Endothelial cell of umbilical vein (primary cell): ENCODE data around the gene MATCAP1. TPM values are rescaled to one million over a fixed set of nuclear protein-coding genes. Genes with fewer than 3 reads are reported as not detected.

Source experiments
- BruUV-seq: library from RNA; stranded (reverse); fragments of 400-500 nt; replicated peaks from 2 replicates; lab custom pipeline; 2021; lab: Mats Ljungman, UMichigan
- CTCF ChIA-PET: fragments of 300-600, 350-600 bp; sonication (Branson Sonifier 250); formaldehyde crosslinking; loops from one replicate; lab custom pipeline; 2021; ENCODE audit warnings: antibody characterized with exemption, inconsistent platforms; lab: Charles Lee
- POLR2A ChIA-PET: fragments of 300-600, 350-600 bp; sonication (Branson Sonifier 250); formaldehyde crosslinking; loops from one replicate; lab custom pipeline; 2021; ENCODE audit warnings: antibody characterized with exemption, inconsistent platforms; lab: Charles Lee
- DNase-seq: peaks from one replicate; pipeline ENCODE4 v3.0.0-alpha.2; 2011; ENCODE audit warnings: low read depth, low spot score
- FAIRE-seq: peaks from 2 replicates; lab custom pipeline; 2011; peaks lifted over from hg19 to GRCh38; lab: Jason Lieb, UNC
- H2AFZ ChIP-seq: 2 replicates; pipeline ENCODE4 v1.6.0; 2012; ENCODE audit warnings: low read depth, low read length, control low read depth, inconsistent platforms
- H3K27ac ChIP-seq: 2 replicates; pipeline ENCODE4 v1.5.1; 2011; ENCODE audit warnings: low read depth, mild to moderate bottlenecking, control low read depth, low read length, moderate library complexity; ENCODE audit not compliant: insufficient read depth
- H3K27me3 ChIP-seq, 2 experiments: 2 replicates each; pipeline versions ENCODE4 v1.6.0 to v1.6.1; 2011; ENCODE audit warnings: low read length in 2 of 2, mixed read lengths in 1 of 2; ENCODE audit not compliant: control insufficient read depth in 2 of 2, insufficient read depth in 2 of 2
- H3K36me3 ChIP-seq, 2 experiments: 2 replicates in 1 of 2; 3 replicates in 1 of 2; pipeline ENCODE4 v1.5.1; 2011; ENCODE audit warnings: low read length in 2 of 2, mild to moderate bottlenecking in 1 of 2, moderate library complexity in 1 of 2; ENCODE audit not compliant: control insufficient read depth in 2 of 2, insufficient read depth in 2 of 2; ENCODE audit errors: extremely low read depth in 1 of 2
- H3K4me1 ChIP-seq: 3 replicates; pipeline ENCODE4 v1.5.1; 2011; ENCODE audit warnings: mild to moderate bottlenecking, low read length; ENCODE audit not compliant: control insufficient read depth, insufficient read depth; ENCODE audit errors: extremely low read depth
- H3K4me2 ChIP-seq: 2 replicates; pipeline ENCODE4 v1.6.1; 2011; ENCODE audit warnings: low read length, control low read depth, mixed read lengths; ENCODE audit not compliant: insufficient read depth
- H3K4me3 ChIP-seq, 3 experiments: fragments of 200-600 bp in 1 of 3; sonication (generic), shearing (Covaris generic) in 1 of 3; replicated peaks in 1 of 3; 2 replicates each; pipeline ENCODE4 v1.5.1; 2011 to 2016; ENCODE audit warnings: control low read depth in 3 of 3, low read length in 3 of 3, mild to moderate bottlenecking in 2 of 3, inconsistent platforms in 1 of 3, low read depth in 1 of 3, moderate library complexity in 1 of 3; ENCODE audit not compliant: insufficient read depth in 1 of 3
- H3K79me2 ChIP-seq: 2 replicates; pipeline ENCODE4 v1.6.0; 2012; ENCODE audit warnings: low read length, inconsistent platforms; ENCODE audit not compliant: control insufficient read depth, insufficient read depth
- H3K9ac ChIP-seq: replicated peaks from 2 replicates; pipeline ENCODE3; 2011; ENCODE audit warnings: low read length, control low read depth; ENCODE audit not compliant: insufficient read depth; ENCODE audit errors: extremely low read depth
- H3K9me1 ChIP-seq: replicated peaks from 3 replicates; pipeline ENCODE4 v1.6.0; 2011; ENCODE audit warnings: mild to moderate bottlenecking, low read length; ENCODE audit not compliant: control insufficient read depth, insufficient read depth; ENCODE audit errors: extremely low read depth
- H3K9me3 ChIP-seq: replicated peaks from 2 replicates; pipeline ENCODE4 v1.5.1; 2012; ENCODE audit warnings: low read length, inconsistent platforms; ENCODE audit not compliant: control insufficient read depth, insufficient read depth
- H4K20me1 ChIP-seq: replicated peaks from 2 replicates; pipeline ENCODE3; 2011; ENCODE audit warnings: mild to moderate bottlenecking, low read length; ENCODE audit not compliant: control insufficient read depth, insufficient read depth; ENCODE audit errors: extremely low read depth
- EZH2 ChIP-seq: IDR thresholded peaks from 2 replicates; pipeline ENCODE4 v1.6.1; 2012; ENCODE audit warnings: borderline replicate concordance, low read depth, mild to moderate bottlenecking, moderate library complexity, low read length, inconsistent platforms; ENCODE audit not compliant: severe bottlenecking
- FOS ChIP-seq: IDR thresholded peaks from 2 replicates; pipeline ENCODE4 v1.6.1; 2011; ENCODE audit warnings: mild to moderate bottlenecking, low read length, moderate library complexity, borderline replicate concordance; ENCODE audit not compliant: insufficient read depth
- GATA2 ChIP-seq: IDR thresholded peaks from 2 replicates; pipeline ENCODE4 v1.7.0; 2011; ENCODE audit warnings: low read depth, mild to moderate bottlenecking, moderate library complexity, mixed read lengths, low read length; ENCODE audit not compliant: insufficient read length, insufficient read depth
- JUN ChIP-seq: IDR thresholded peaks from 2 replicates; pipeline ENCODE4 v1.6.1; 2011; ENCODE audit warnings: borderline replicate concordance, low read depth; ENCODE audit not compliant: insufficient read length, insufficient read depth
- MYC ChIP-seq: IDR thresholded peaks from one replicate; pipeline ENCODE4 v1.6.1; 2011; ENCODE audit warnings: mild to moderate bottlenecking, low read depth, low read length
- POLR2A ChIP-seq: IDR thresholded peaks from 2 replicates; pipeline ENCODE4 v1.6.1; 2012; ENCODE audit warnings: low read depth, mild to moderate bottlenecking, control low read depth, low read length
- POLR2AphosphoS5 ChIP-seq: IDR thresholded peaks from 2 replicates; pipeline ENCODE4 v1.6.1; 2012; ENCODE audit warnings: low read depth, mild to moderate bottlenecking, control low read depth, low read length, moderate library complexity; ENCODE audit not compliant: insufficient read depth
- dilution Hi-C: fragments of 300-500 bp; cut with MboI; formaldehyde crosslinking; loops from one replicate; pipeline ENCODE4 v1.15.0; 2019; ENCODE audit warnings: low sequenced_read_pairs; ENCODE audit not compliant: extremely low pct_ligation_motif_present
- intact Hi-C: fragments of 100-400 bp; cut with micrococcal nuclease; formaldehyde crosslinking; loops from one replicate; pipeline ENCODE4 v1.10.0; 2022
- polyA plus RNA-seq, 4 experiments: library from polyadenylated mRNA; depleted of rRNA in 3 of 4; stranded (reverse) in 3 of 4; unstranded in 1 of 4; fragments of >200 nt; gene quantifications; 2 replicates each; pipeline versions ENCODE4 v1.2.1 to v1.2.3, GENCODE V29; 2011 to 2012; ENCODE audit warnings: missing spikeins in 1 of 4
- total RNA-seq: library from RNA; stranded (reverse); gene quantifications from 2 replicates; pipeline ENCODE4 v1.2.3, GENCODE V29; 2021
- TF ChIP-seq, protein P1 (sequence below): IDR thresholded peaks from 2 replicates; pipeline ENCODE4 v1.6.1; 2011; ENCODE audit not compliant: insufficient read depth, insufficient read length
- TF ChIP-seq, protein P2 (sequence below), 2 donors: IDR thresholded peaks; 1 replicate in 1 of 2; 2 replicates in 1 of 2; pipeline ENCODE4 v1.5.1; 2011; ENCODE audit warnings: low read length in 2 of 2, mild to moderate bottlenecking in 2 of 2, moderate library complexity in 2 of 2, control low read depth in 1 of 2, inconsistent platforms in 1 of 2, low read depth in 1 of 2; ENCODE audit not compliant: insufficient read depth in 1 of 2; ENCODE audit errors: extremely low read depth in 1 of 2

The MATCAP1 gene
- total and polyA plus RNA-seq, 2 donors (not counting 3 experiments of a cell fraction or from before 2014, with no cell fraction given) = 44.5 to 53.3 TPM

DNA sequence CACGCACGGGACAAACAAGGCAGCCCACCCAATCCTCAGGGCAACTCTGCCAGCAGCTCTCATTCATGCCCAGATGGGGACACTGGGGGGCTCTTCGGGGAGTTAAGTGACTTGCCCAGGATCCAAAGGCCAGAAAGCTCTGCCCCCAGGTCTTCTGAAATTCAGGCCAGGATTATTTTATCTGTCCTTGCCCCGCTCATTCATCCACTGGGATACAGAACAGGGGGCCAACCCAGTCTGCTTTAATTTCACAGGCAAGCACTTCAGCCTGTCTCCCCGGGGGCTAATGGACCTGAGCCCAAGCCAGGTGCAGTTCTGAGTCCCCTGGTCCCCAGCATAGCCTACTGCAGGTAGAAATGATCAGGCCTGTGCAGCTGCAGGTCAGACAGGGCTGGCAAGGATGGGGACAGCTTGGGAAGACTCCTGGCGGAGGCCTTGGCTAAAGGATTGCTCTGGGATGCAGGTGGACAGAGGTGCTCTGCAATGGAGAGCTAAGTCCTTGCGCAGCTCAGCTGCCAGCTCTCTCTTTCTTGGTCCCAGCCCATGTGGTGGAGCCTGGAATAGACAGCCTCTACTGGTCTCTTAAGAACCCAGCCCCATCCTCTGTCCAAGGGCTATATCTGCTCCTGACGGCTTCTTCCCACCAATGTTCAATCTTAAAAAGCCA is 32.2 kb downstream of the MATCAP1 start:
- H2AFZ ChIP-seq = no peak overlapping the region
- H3K9me1 ChIP-seq = no peaks in the 10 kb centered on the region
- intact Hi-C loops = no loop called here
- no peaks in the 10 kb centered on the region for H4K20me1 ChIP-seq
- H3K9ac ChIP-seq = no peak overlapping the region
- no peak overlapping the region for H3K27ac ChIP-seq
- no peak overlapping the region for H3K4me2 ChIP-seq
- FAIRE-seq (no peak), DNase-seq (no peak)
- CTCF ChIA-PET = interaction anchor here (1.0 to 8.2 kb wide), 9 partner anchors 21 to 197 kb away, joined by 3 to 302 read pairs (median 3); partner anchors contain the start of gene CES3
- no peak overlapping the region for H3K4me3 ChIP-seq
- POLR2A ChIA-PET = interaction anchor here (0.6 to 1.0 kb wide), 2 partner anchors 11 to 27 kb away, joined by 4 to 9 read pairs; no protein-coding TSS in a partner anchor
- peaks cover 3% of the 10 kb centered on the region for H3K4me1 ChIP-seq
- H3K79me2 ChIP-seq = no peaks in the 10 kb centered on the region
- no peaks in the 10 kb centered on the region for H3K9me3 ChIP-seq
- H3K36me3 ChIP-seq = peaks cover 0 to 9% of the 10 kb centered on the region in 2 experiments
- peaks cover 0 to 7% of the 10 kb centered on the region in 2 experiments for H3K27me3 ChIP-seq
- BruUV-seq = TSS peak; percentile 5
- dilution Hi-C loops = no loop called here
- TF ChIP-seq JUN = no peak
- TF ChIP-seq GATA2 = no peak
- TF ChIP-seq POLR2AphosphoS5 = no peak
- TF ChIP-seq POLR2A = no peak
- TF ChIP-seq, protein P1, sequence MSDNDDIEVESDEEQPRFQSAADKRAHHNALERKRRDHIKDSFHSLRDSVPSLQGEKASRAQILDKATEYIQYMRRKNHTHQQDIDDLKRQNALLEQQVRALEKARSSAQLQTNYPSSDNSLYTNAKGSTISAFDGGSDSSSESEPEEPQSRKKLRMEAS = no peak
- no peak for TF ChIP-seq EZH2
- no peak for TF ChIP-seq FOS
- TF ChIP-seq, protein P2, sequence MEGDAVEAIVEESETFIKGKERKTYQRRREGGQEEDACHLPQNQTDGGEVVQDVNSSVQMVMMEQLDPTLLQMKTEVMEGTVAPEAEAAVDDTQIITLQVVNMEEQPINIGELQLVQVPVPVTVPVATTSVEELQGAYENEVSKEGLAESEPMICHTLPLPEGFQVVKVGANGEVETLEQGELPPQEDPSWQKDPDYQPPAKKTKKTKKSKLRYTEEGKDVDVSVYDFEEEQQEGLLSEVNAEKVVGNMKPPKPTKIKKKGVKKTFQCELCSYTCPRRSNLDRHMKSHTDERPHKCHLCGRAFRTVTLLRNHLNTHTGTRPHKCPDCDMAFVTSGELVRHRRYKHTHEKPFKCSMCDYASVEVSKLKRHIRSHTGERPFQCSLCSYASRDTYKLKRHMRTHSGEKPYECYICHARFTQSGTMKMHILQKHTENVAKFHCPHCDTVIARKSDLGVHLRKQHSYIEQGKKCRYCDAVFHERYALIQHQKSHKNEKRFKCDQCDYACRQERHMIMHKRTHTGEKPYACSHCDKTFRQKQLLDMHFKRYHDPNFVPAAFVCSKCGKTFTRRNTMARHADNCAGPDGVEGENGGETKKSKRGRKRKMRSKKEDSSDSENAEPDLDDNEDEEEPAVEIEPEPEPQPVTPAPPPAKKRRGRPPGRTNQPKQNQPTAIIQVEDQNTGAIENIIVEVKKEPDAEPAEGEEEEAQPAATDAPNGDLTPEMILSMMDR (IDR thresholded peaks at IDR 0.05; ENCODE audit: extremely low read depth in 1 of 2, insufficient read depth in 1 of 2, low read depth in 1 of 2, low read length in 2 of 2) = no peak
- no peak for TF ChIP-seq MYC
